ENCODE data around the gene CGNL1.

Gene CGNL1

DNA sequence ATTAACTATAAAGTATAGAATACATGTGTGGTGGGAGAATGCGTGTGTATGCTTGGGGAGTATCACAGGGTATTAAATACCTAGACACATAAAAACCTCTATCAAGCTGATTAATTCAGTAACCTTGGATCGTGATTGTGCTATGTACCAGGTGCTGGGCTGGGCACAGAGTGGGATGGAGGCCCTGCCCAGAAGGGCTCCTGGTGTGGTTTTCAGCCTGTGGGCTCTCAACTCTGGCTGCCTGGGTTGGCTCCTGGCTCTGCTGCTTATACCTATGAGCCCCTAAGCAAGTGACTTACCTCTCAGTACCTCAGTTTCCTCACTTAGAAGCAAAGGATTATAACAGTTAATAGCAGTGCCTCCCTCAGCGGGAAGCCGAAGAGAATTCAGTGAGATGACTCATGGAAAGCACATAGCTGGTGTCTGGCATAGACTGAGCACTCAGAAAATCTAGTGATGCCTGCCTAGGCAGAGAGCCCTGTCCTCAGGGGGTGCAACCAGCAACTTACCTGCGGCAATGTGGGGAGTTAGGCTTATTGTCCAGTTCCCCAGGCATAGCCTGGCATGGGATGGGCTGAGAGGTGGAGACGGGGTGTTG is 124.8 kb downstream of the CGNL1 start:
- TF ChIP-seq, protein P1, sequence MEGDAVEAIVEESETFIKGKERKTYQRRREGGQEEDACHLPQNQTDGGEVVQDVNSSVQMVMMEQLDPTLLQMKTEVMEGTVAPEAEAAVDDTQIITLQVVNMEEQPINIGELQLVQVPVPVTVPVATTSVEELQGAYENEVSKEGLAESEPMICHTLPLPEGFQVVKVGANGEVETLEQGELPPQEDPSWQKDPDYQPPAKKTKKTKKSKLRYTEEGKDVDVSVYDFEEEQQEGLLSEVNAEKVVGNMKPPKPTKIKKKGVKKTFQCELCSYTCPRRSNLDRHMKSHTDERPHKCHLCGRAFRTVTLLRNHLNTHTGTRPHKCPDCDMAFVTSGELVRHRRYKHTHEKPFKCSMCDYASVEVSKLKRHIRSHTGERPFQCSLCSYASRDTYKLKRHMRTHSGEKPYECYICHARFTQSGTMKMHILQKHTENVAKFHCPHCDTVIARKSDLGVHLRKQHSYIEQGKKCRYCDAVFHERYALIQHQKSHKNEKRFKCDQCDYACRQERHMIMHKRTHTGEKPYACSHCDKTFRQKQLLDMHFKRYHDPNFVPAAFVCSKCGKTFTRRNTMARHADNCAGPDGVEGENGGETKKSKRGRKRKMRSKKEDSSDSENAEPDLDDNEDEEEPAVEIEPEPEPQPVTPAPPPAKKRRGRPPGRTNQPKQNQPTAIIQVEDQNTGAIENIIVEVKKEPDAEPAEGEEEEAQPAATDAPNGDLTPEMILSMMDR (IDR thresholded peaks at IDR 0.05; ENCODE audit: insufficient read depth, low read length) = no peak
- TF ChIP-seq, protein P2, sequence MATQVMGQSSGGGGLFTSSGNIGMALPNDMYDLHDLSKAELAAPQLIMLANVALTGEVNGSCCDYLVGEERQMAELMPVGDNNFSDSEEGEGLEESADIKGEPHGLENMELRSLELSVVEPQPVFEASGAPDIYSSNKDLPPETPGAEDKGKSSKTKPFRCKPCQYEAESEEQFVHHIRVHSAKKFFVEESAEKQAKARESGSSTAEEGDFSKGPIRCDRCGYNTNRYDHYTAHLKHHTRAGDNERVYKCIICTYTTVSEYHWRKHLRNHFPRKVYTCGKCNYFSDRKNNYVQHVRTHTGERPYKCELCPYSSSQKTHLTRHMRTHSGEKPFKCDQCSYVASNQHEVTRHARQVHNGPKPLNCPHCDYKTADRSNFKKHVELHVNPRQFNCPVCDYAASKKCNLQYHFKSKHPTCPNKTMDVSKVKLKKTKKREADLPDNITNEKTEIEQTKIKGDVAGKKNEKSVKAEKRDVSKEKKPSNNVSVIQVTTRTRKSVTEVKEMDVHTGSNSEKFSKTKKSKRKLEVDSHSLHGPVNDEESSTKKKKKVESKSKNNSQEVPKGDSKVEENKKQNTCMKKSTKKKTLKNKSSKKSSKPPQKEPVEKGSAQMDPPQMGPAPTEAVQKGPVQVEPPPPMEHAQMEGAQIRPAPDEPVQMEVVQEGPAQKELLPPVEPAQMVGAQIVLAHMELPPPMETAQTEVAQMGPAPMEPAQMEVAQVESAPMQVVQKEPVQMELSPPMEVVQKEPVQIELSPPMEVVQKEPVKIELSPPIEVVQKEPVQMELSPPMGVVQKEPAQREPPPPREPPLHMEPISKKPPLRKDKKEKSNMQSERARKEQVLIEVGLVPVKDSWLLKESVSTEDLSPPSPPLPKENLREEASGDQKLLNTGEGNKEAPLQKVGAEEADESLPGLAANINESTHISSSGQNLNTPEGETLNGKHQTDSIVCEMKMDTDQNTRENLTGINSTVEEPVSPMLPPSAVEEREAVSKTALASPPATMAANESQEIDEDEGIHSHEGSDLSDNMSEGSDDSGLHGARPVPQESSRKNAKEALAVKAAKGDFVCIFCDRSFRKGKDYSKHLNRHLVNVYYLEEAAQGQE (IDR thresholded peaks at IDR 0.05; ENCODE audit: insufficient replicate concordance, low read depth) = no peak
- H3K27me3 ChIP-seq (ENCODE audit: insufficient read depth, poor library complexity, severe bottlenecking) = no peaks in the 10 kb centered on the region
- H3K27ac ChIP-seq (replicated peaks) = no peak overlapping the region
- no peak for DNase-seq (ENCODE audit: low read depth in 1 of 2, low spot score in 1 of 2)
- H3K4me3 ChIP-seq (replicated peaks; ENCODE audit: insufficient read depth, low read length) = no peak overlapping the region

DNA sequence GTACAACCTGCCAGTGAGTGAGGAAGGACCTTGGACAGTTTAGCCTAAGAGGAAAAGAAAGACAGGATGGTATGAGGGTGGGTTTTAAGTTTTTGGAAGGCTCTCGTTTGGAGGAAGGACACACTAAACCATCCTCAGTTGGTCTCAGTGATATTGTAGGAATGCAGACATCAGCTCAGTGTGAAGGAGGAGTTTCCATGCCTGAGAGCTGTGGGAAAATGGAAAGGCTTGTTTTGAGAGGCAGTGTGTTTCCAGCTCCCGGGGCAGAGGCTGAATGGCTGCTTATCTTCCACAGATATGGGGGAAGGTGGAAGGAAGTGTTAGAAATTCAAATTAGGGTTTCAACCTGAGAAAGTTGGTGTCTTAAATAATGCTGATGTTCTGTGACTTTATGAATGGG is 125.8 kb downstream of the CGNL1 start:
- H3K27ac ChIP-seq (replicated peaks) = no peak overlapping the region
- no peaks in the 10 kb centered on the region for H3K27me3 ChIP-seq (ENCODE audit: insufficient read depth, poor library complexity, severe bottlenecking)
- TF ChIP-seq, protein P2 (IDR thresholded peaks at IDR 0.05; ENCODE audit: insufficient replicate concordance, low read depth) = no peak
- TF ChIP-seq GABPA (IDR thresholded peaks at IDR 0.05; ENCODE audit: low read depth) (no peak), POLR2AphosphoS5 (IDR thresholded peaks at IDR 0.05; ENCODE audit: low read depth) (no peak), SPI1 (IDR thresholded peaks at IDR 0.05; ENCODE audit: borderline replicate concordance, low read depth) (no peak)
- TF ChIP-seq, protein P1 (IDR thresholded peaks at IDR 0.05; ENCODE audit: insufficient read depth, low read length) = no peak
- DNase-seq (ENCODE audit: low read depth in 1 of 2, low spot score in 1 of 2) = no peak
- H3K4me3 ChIP-seq (replicated peaks; ENCODE audit: insufficient read depth, low read length) = no peak overlapping the region

DNA sequence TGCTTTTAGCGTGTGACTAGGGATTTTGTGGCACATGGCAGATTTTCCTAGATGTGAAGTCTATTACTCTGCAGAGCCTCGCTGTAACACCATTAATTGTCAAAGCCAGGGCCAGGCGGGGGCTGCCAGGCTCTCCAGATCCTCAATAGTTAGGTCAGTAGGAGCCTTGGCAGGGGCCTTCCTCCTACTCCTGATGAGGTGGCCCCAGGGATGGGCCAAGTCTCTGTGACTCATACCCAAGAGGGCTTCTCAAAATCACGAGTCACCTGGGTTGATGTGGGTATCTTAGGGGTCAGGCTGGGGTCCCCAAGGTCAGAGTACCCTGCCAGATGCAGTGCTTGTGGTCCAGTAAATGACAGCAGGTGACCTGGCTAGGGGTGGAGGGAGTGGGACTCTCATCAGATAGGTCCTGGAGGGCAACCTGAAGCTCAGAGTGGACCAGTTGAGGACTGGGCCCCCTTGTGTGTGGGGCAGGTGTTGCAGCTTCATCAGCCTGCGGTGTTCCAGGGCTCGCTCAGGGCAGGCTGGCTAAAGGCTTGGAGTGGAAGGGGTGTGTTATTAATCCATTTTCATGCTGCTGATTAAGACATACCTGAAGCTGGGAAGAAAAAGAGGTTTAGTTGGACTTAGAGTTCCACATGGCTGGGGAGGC is 126.9 kb downstream of the CGNL1 start:
- Histone ChIP-seq H3K27me3 (ENCODE audit: insufficient read depth, poor library complexity, severe bottlenecking) (no peaks in the 10 kb centered on the region), H3K4me3 (replicated peaks; ENCODE audit: insufficient read depth, low read length) (no peak overlapping the region), H3K27ac (replicated peaks) (no peak overlapping the region)
- TF ChIP-seq POLR2AphosphoS5 (IDR thresholded peaks at IDR 0.05; ENCODE audit: low read depth) (no peak), GABPA (IDR thresholded peaks at IDR 0.05; ENCODE audit: low read depth) (no peak), SPI1 (IDR thresholded peaks at IDR 0.05; ENCODE audit: borderline replicate concordance, low read depth) (no peak)
- DNase-seq (ENCODE audit: low read depth in 1 of 2, low spot score in 1 of 2) = no peak

DNA sequence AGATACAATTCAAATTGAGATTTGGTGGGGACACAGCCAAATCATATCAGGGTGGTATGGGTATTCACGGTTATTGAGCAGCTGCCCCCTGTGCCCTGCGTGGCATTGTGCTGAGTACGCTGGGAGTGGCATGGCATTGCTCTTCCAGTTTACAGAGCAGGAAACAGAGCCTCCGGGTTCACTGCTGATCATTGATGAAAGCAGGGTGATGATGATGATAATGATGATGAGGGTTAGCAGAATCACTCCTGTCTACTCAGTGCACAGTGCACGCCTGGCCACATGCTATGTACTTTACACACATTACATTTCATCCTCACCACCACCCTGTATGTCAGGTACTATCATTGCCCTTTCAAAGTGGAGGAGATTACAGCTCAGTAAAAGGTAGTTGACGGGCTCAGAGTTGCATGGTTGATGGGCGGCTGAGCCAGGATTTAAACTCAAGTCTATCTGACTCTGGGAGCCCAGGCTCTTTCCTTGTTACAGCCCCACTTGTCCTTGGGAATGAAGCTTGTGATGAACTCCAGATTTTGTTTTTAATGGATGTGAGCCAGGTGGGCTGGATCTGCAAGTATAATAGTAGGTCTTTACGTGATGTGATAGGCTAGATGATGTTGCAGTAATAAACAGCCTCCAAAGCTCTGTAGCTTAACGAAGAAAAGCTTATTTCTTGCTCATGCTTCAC is 127.8 kb downstream of the CGNL1 start:
- H3K4me3 ChIP-seq (replicated peaks; ENCODE audit: insufficient read depth, low read length) = no peak overlapping the region
- H3K27ac ChIP-seq (replicated peaks) = no peak overlapping the region
- no peak for DNase-seq (ENCODE audit: low read depth in 1 of 2, low spot score in 1 of 2)
- TF ChIP-seq, protein P1 (IDR thresholded peaks at IDR 0.05; ENCODE audit: insufficient read depth, low read length) = no peak
- TF ChIP-seq POLR2AphosphoS5 (IDR thresholded peaks at IDR 0.05; ENCODE audit: low read depth) (no peak), SPI1 (IDR thresholded peaks at IDR 0.05; ENCODE audit: borderline replicate concordance, low read depth) (no peak), GABPA (IDR thresholded peaks at IDR 0.05; ENCODE audit: low read depth) (no peak)
- TF ChIP-seq, protein P2 (IDR thresholded peaks at IDR 0.05; ENCODE audit: insufficient replicate concordance, low read depth) = no peak
- H3K27me3 ChIP-seq (ENCODE audit: insufficient read depth, poor library complexity, severe bottlenecking) = no peaks in the 10 kb centered on the region

All from HL-60 (cell line).